Cortex of kidney (tissue), 1 donor: ENCODE results near the gene CPLANE1.

Source experiments
- DNase-seq: peaks from one replicate; lab custom pipeline; 2025; lab: John Stamatoyannopoulos, UW

The CPLANE1 gene

DNA sequence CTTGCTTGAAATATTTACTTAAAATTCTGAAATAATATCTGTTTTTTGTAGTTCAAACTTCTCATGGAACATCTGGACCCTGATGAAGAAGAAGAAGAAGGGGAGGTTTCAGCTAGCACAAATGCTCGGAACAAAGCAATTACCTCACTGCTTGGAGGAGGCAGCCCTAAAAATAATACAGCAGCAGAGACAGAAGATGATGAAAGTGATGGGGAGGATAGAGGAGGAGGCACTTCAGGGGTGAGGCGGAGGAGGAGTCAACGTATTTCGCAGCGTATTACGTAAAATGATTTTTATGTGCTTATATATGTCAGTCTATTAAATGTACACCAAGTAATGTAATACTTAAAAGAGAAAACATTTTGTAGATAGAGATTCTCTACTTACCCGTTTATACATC lies 185.4 kb downstream of the CPLANE1 start:
- DNase-seq = no peak

DNA sequence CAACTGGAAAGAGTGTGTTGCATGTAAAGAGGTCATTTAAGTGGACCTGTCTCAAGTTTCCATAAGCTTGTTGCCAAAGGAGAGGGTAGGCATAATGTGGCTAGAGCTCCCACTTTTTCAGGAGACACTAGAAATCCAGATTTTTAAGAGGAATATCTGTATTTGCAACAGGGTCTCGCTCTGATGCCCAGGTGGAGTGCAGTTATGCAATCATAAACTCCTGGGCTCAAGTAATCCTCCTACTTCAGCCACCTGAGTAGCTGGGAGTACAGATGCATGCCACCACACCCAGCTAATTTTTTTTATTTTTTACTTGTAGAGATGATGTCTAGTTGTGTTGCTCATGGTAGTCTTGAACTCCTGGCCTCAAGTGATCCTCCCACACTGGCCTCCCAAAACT lies 189.1 kb downstream of the CPLANE1 start:
- DNase-seq = no peak

DNA sequence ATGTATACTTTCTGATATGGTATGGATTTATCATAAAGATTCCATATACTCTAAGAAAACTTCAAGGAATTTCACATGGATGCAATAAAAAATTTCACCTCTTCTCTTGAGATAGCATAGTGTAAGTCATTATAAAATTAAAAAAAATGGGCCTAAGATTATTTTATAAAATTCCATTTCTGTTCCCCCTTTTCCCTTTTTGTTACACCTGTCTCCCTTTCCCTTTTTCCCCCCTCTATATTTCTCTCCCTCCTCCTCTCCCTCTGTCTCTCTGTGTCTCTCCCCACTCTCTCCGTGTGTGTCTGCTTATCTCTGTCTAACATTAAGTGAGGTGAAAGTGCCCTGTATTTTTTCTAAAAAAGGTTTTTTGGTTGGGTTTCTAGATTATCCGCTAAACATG lies 192.4 kb downstream of the CPLANE1 start:
- no peak for DNase-seq
